Liver (tissue), 9 donors: ENCODE measurements around the gene VAPA. TPM values are rescaled to one million over a fixed set of nuclear protein-coding genes. Genes with fewer than 3 reads are reported as not detected.

Experiments used
- DNase-seq: peaks from one replicate; pipeline ENCODE4 v3.0.0-alpha.2; 2017; ENCODE audit warnings: low spot score
- H3K27ac ChIP-seq, 2 donors: one replicate each; pipeline ENCODE4 v1.7.0; 2013; ENCODE audit warnings: inconsistent platforms in 2 of 2, low read length in 2 of 2, control low read depth in 1 of 2, low read depth in 1 of 2, mild to moderate bottlenecking in 1 of 2
- H3K27me3 ChIP-seq, 4 donors: one replicate each; pipeline versions ENCODE4 v1.6.1 to v1.7.0; 2013; ENCODE audit warnings: low read length in 3 of 4, inconsistent platforms in 1 of 4, mild to moderate bottlenecking in 1 of 4, moderate library complexity in 1 of 4; ENCODE audit not compliant: control insufficient read depth in 4 of 4, insufficient read depth in 4 of 4
- H3K36me3 ChIP-seq, 4 donors: one replicate each; pipeline versions ENCODE4 v1.6.1 to v1.7.0; 2013; ENCODE audit warnings: low read length in 3 of 4, mild to moderate bottlenecking in 3 of 4, low read depth in 1 of 4, moderate library complexity in 1 of 4; ENCODE audit not compliant: control insufficient read depth in 4 of 4, insufficient read depth in 3 of 4
- H3K4me1 ChIP-seq, 4 donors: one replicate each; pipeline versions ENCODE4 v1.6.1 to v1.7.0; 2013; ENCODE audit warnings: low read length in 3 of 4, mild to moderate bottlenecking in 3 of 4, moderate library complexity in 1 of 4; ENCODE audit not compliant: control insufficient read depth in 4 of 4, insufficient read depth in 4 of 4
- H3K4me3 ChIP-seq, 3 donors: one replicate each; pipeline versions ENCODE4 v1.6.1 to v1.7.0; 2013; ENCODE audit warnings: low read length in 3 of 3, control low read depth in 1 of 3, low read depth in 1 of 3, mild to moderate bottlenecking in 1 of 3
- H3K9ac ChIP-seq, 2 donors: one replicate each; pipeline ENCODE4 v1.7.0; 2013; ENCODE audit warnings: low read length in 2 of 2, mild to moderate bottlenecking in 2 of 2, moderate library complexity in 2 of 2, control low read depth in 1 of 2, low read depth in 1 of 2
- H3K9me3 ChIP-seq, 4 donors: one replicate each; pipeline versions ENCODE4 v1.6.1 to v1.7.0; 2013; ENCODE audit warnings: low read length in 3 of 4; ENCODE audit not compliant: control insufficient read depth in 4 of 4
- EGR1 ChIP-seq, 2 donors: IDR thresholded peaks; 2 replicates each; pipeline ENCODE4 v1.6.1; 2016 to 2018; ENCODE audit warnings: antibody characterized with exemption in 2 of 2, low read depth in 2 of 2
- FOXA1 ChIP-seq: IDR thresholded peaks from 2 replicates; pipeline ENCODE4 v1.6.1; 2016; ENCODE audit warnings: antibody characterized with exemption
- FOXA2 ChIP-seq: IDR thresholded peaks from 2 replicates; pipeline ENCODE4 v1.6.1; 2016; ENCODE audit warnings: antibody characterized with exemption
- GABPA ChIP-seq, 2 donors: IDR thresholded peaks in 1 of 2; conservative IDR thresholded peaks in 1 of 2; 2 replicates each; pipeline ENCODE4 v1.6.1; 2016; ENCODE audit warnings: antibody characterized with exemption in 2 of 2, mild to moderate bottlenecking in 1 of 2, moderate library complexity in 1 of 2
- HNF4A ChIP-seq, 2 donors: conservative IDR thresholded peaks; 2 replicates each; pipeline ENCODE4 v1.6.1; 2016; ENCODE audit warnings: antibody characterized with exemption in 2 of 2, mild to moderate bottlenecking in 2 of 2
- HNF4G ChIP-seq: IDR thresholded peaks from 2 replicates; pipeline ENCODE4 v1.6.1; 2016; ENCODE audit warnings: antibody characterized with exemption
- JUND ChIP-seq, 2 donors: IDR thresholded peaks; 2 replicates each; pipeline ENCODE4 v1.6.1; 2016; ENCODE audit warnings: antibody characterized with exemption in 2 of 2
- MAX ChIP-seq: IDR thresholded peaks from 2 replicates; pipeline ENCODE4 v1.6.1; 2016; ENCODE audit warnings: antibody characterized with exemption
- NR2F2 ChIP-seq: IDR thresholded peaks from 2 replicates; pipeline ENCODE4 v1.6.1; 2016; ENCODE audit warnings: antibody characterized with exemption
- RAD21 ChIP-seq, 2 donors: IDR thresholded peaks; 2 replicates each; pipeline ENCODE4 v1.6.1; 2016; ENCODE audit warnings: antibody characterized with exemption in 2 of 2, mild to moderate bottlenecking in 2 of 2
- RXRA ChIP-seq, 2 donors: IDR thresholded peaks; 2 replicates each; pipeline ENCODE4 v1.6.1; 2017 to 2018; ENCODE audit warnings: antibody characterized with exemption in 2 of 2, mild to moderate bottlenecking in 1 of 2
- SP1 ChIP-seq: IDR thresholded peaks from 2 replicates; pipeline ENCODE4 v1.6.1; 2018; ENCODE audit warnings: antibody characterized with exemption, mild to moderate bottlenecking
- TAF1 ChIP-seq: conservative IDR thresholded peaks from 2 replicates; pipeline ENCODE4 v1.6.1; 2016; ENCODE audit warnings: antibody characterized with exemption, mild to moderate bottlenecking
- YY1 ChIP-seq: IDR thresholded peaks from 2 replicates; pipeline ENCODE4 v1.6.1; 2016; ENCODE audit warnings: antibody characterized with exemption, mild to moderate bottlenecking
- ZBTB33 ChIP-seq: IDR thresholded peaks from 2 replicates; pipeline ENCODE4 v1.6.1; 2016; ENCODE audit warnings: antibody characterized with exemption
- WGBS: extraction: QIAGEN DNeasy Blood & Tissue Kit; methylation state at CpG from one replicate; pipeline ENCODE4 v1.1.7; 2013; 5-methylcytosine and 5-hydroxymethylcytosine counted together
- polyA plus RNA-seq, 2 donors: library from polyadenylated mRNA; stranded (reverse) in 1 of 2; unstranded in 1 of 2; fragments of 200-250 nt in 1 of 2; fragments of >200 nt in 1 of 2; fragmentation: Nextera tagmentation in 1 of 2; extraction: Ambion mirVana in 1 of 2; gene quantifications; one replicate each; pipeline versions ENCODE4 v1.2.1 to v1.2.3, GENCODE V29; 2013 to 2015
- total RNA-seq, 2 donors: library from RNA; depleted of rRNA; stranded (reverse); fragments of >200 nt; gene quantifications; one replicate each; pipeline ENCODE4 v1.2.3, GENCODE V29; 2014
- TF ChIP-seq, protein P1 (sequence below): fragments of 150-350 bp; IDR thresholded peaks from 2 replicates; pipeline ENCODE4 v1.5.1; 2017; ENCODE audit warnings: improper control_type of control experiment, low read depth, low read length; ENCODE audit not compliant: missing input control
- TF ChIP-seq, protein P2 (sequence below): IDR thresholded peaks from 2 replicates; pipeline ENCODE4 v1.6.1; 2016; ENCODE audit warnings: antibody characterized with exemption, mild to moderate bottlenecking
- TF ChIP-seq, protein P3 (sequence below): IDR thresholded peaks from 2 replicates; pipeline ENCODE4 v1.6.1; 2016; ENCODE audit warnings: antibody characterized with exemption
- donor health status: healthy.
- donor health status: healthy.
- donor health status: healthy.
- donor health status: healthy.
- donor health status: healthy.

The VAPA gene
- total and polyA plus RNA-seq, 4 donors, result 80.7 to 114 (median 91.0) TPM

- Histone ChIP-seq H3K9ac (no peak overlapping the region), H3K4me1 (no peaks in the 10 kb centered on the region), H3K27me3 (peaks cover 0 to 4% (median 0%) of the 10 kb centered on the region in 4 donors), H3K36me3 (no peaks in the 10 kb centered on the region), H3K9me3 (no peaks in the 10 kb centered on the region), H3K4me3 (no peak overlapping the region), H3K27ac (no peak overlapping the region)
- no peak for DNase-seq
- WGBS, result 52% methylated on average over 31 of the region's 31 CpGs
- TF ChIP-seq RAD21 (IDR thresholded peaks at IDR 0.05) (no peak), FOXA2 (no peak), JUND (IDR thresholded peaks at IDR 0.05) (no peak), HNF4G (no peak), RXRA (IDR thresholded peaks at IDR 0.05) (no peak), FOXA1 (no peak), MAX (no peak), TAF1 (no peak), YY1 (no peak), HNF4A (conservative IDR thresholded peaks at IDR 0.05) (no peak), ZBTB33 (no peak), NR2F2 (no peak), EGR1 (IDR thresholded peaks at IDR 0.05; ENCODE audit: low read depth in 2 of 2) (no peak), SP1 (no peak), GABPA (IDR thresholded peaks at IDR 0.05 in 1 of 2, conservative IDR thresholded peaks at IDR 0.05 in 1 of 2) (no peak)
- TF ChIP-seq, protein P1, sequence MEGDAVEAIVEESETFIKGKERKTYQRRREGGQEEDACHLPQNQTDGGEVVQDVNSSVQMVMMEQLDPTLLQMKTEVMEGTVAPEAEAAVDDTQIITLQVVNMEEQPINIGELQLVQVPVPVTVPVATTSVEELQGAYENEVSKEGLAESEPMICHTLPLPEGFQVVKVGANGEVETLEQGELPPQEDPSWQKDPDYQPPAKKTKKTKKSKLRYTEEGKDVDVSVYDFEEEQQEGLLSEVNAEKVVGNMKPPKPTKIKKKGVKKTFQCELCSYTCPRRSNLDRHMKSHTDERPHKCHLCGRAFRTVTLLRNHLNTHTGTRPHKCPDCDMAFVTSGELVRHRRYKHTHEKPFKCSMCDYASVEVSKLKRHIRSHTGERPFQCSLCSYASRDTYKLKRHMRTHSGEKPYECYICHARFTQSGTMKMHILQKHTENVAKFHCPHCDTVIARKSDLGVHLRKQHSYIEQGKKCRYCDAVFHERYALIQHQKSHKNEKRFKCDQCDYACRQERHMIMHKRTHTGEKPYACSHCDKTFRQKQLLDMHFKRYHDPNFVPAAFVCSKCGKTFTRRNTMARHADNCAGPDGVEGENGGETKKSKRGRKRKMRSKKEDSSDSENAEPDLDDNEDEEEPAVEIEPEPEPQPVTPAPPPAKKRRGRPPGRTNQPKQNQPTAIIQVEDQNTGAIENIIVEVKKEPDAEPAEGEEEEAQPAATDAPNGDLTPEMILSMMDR, result no peak
- TF ChIP-seq, protein P2, sequence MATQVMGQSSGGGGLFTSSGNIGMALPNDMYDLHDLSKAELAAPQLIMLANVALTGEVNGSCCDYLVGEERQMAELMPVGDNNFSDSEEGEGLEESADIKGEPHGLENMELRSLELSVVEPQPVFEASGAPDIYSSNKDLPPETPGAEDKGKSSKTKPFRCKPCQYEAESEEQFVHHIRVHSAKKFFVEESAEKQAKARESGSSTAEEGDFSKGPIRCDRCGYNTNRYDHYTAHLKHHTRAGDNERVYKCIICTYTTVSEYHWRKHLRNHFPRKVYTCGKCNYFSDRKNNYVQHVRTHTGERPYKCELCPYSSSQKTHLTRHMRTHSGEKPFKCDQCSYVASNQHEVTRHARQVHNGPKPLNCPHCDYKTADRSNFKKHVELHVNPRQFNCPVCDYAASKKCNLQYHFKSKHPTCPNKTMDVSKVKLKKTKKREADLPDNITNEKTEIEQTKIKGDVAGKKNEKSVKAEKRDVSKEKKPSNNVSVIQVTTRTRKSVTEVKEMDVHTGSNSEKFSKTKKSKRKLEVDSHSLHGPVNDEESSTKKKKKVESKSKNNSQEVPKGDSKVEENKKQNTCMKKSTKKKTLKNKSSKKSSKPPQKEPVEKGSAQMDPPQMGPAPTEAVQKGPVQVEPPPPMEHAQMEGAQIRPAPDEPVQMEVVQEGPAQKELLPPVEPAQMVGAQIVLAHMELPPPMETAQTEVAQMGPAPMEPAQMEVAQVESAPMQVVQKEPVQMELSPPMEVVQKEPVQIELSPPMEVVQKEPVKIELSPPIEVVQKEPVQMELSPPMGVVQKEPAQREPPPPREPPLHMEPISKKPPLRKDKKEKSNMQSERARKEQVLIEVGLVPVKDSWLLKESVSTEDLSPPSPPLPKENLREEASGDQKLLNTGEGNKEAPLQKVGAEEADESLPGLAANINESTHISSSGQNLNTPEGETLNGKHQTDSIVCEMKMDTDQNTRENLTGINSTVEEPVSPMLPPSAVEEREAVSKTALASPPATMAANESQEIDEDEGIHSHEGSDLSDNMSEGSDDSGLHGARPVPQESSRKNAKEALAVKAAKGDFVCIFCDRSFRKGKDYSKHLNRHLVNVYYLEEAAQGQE, result no peak
- TF ChIP-seq, protein P3, sequence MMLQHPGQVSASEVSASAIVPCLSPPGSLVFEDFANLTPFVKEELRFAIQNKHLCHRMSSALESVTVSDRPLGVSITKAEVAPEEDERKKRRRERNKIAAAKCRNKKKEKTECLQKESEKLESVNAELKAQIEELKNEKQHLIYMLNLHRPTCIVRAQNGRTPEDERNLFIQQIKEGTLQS, result no peak
These were observed 54.4 kb downstream of the VAPA start for GRCh38 chr18:9968081-9968848.
